Transverse colon (tissue), 4 donors: ENCODE measurements around the gene C10orf71. TPM values are rescaled to one million over a fixed set of nuclear protein-coding genes. Genes with fewer than 3 reads are reported as not detected.

ENCODE experiments used
- DNase-seq: peaks from one replicate; pipeline ENCODE4 v3.0.0-alpha.2; 2019
- H3K27ac ChIP-seq, 4 donors: fragments of 200-600 bp; sonication (generic); 2 replicates each; pipeline ENCODE4 v1.5.1; 2016 to 2018; ENCODE audit warnings: inconsistent platforms in 4 of 4
- H3K27me3 ChIP-seq: fragments of 200-600 bp; sonication (generic); 2 replicates; pipeline ENCODE4 v1.5.1; 2017; ENCODE audit warnings: inconsistent platforms
- H3K36me3 ChIP-seq, 4 donors: fragments of 200-600 bp; sonication (generic); 2 replicates each; pipeline ENCODE4 v1.5.1; 2017 to 2019; ENCODE audit warnings: inconsistent platforms in 4 of 4
- H3K4me1 ChIP-seq, 4 donors: fragments of 200-600 bp; sonication (generic); 2 replicates each; pipeline ENCODE4 v1.5.1; 2017 to 2020; ENCODE audit warnings: inconsistent platforms in 4 of 4
- H3K4me3 ChIP-seq, 4 donors: fragments of 200-600 bp; sonication (generic); 1 replicate in 1 of 4; 2 replicates in 3 of 4; pipeline versions ENCODE4 v1.5.1 to v1.6.1; 2017 to 2019; ENCODE audit warnings: inconsistent platforms in 4 of 4
- H3K9me3 ChIP-seq, 2 donors: fragments of 200-600 bp; sonication (generic); 2 replicates each; pipeline ENCODE4 v1.5.1; 2017 to 2019; ENCODE audit warnings: inconsistent platforms in 2 of 2
- CTCF ChIP-seq, 5 experiments: fragments of 200-600 bp in 3 of 5; fragments of 450-650 bp in 2 of 5; sonication (generic) in 3 of 5; IDR thresholded peaks; 1 replicate in 2 of 5; 2 replicates in 3 of 5; pipeline ENCODE4 v1.5.1; 2016 to 2017; ENCODE audit warnings: antibody characterized with exemption in 5 of 5, inconsistent platforms in 3 of 5, mild to moderate bottlenecking in 2 of 5, moderate library complexity in 1 of 5
- EP300 ChIP-seq: sonication (generic); formaldehyde crosslinking; IDR thresholded peaks from one replicate; pipeline ENCODE4 v1.6.1; 2017; ENCODE audit warnings: antibody characterized with exemption, low read depth
- POLR2A ChIP-seq: fragments of 450-650 bp; IDR thresholded peaks from one replicate; pipeline ENCODE4 v1.6.1; 2016; ENCODE audit warnings: antibody characterized with exemption, mild to moderate bottlenecking, moderate library complexity
- POLR2AphosphoS5 ChIP-seq, 3 donors: sonication (generic); formaldehyde crosslinking; IDR thresholded peaks; one replicate each; pipeline ENCODE4 v1.6.1; 2016; ENCODE audit warnings: antibody characterized with exemption in 3 of 3
- WGBS, 2 donors: methylation state at CpG; one replicate each; pipeline ENCODE4 v1.1.5; 2018; ENCODE audit warnings: low coverage in 1 of 2; 5-methylcytosine and 5-hydroxymethylcytosine counted together
- in situ Hi-C, 4 donors: fragments of 200-750 bp; cut with MboI; loops; one replicate each; pipeline versions ENCODE4 v1.15.0 to v1.15.1; 2017; ENCODE audit warnings: low sequenced_read_pairs in 3 of 4, low pct_ligation_motif_present in 1 of 4, low pct_unique_long_range_greater_than_20kb in 1 of 4
- intact Hi-C: fragments of 100-400 bp; cut with DNase I; formaldehyde crosslinking; loops from one replicate; pipeline ENCODE4 v1.15.1; 2023; ENCODE audit warnings: low total_unique reads
- total RNA-seq, 4 donors: library from RNA; depleted of rRNA; stranded (reverse); fragments of >200 nt; gene quantifications; one replicate each; pipeline ENCODE4 v1.1.0, GENCODE V29; 2016

C10orf71 gene
- total RNA-seq, 4 donors from 2014 or later: under 0.01 TPM; not detected in 3

- intact Hi-C loops: no loop called here
- DNase-seq: no peak
- TF ChIP-seq EP300: no peak
- TF ChIP-seq POLR2AphosphoS5 (IDR thresholded peaks at IDR 0.05): no peak
- no peak for TF ChIP-seq POLR2A
- no peak for TF ChIP-seq CTCF (IDR thresholded peaks at IDR 0.05)
- no peak overlapping the region for H3K27ac ChIP-seq
- in situ Hi-C loops: no loop called here
- H3K4me1 ChIP-seq: no peaks in the 10 kb centered on the region
- no peaks in the 10 kb centered on the region for H3K9me3 ChIP-seq
- 72 to 78% methylated on average over 5 of the region's 5 CpGs for WGBS, 2 donors
- H3K36me3 ChIP-seq: no peaks in the 10 kb centered on the region
- H3K4me3 ChIP-seq: no peak overlapping the region
- no peaks in the 10 kb centered on the region for H3K27me3 ChIP-seq
These were observed 65.1 kb downstream of the C10orf71 start for GRCh38 chr10:49364051-49364450.

- WGBS, 2 donors: 89 to 93% methylated on average over 3 to 8 of the region's 8 CpGs
- TF ChIP-seq CTCF (IDR thresholded peaks at IDR 0.05) (no peak), EP300 (no peak), POLR2AphosphoS5 (IDR thresholded peaks at IDR 0.05) (no peak), POLR2A (no peak)
- no peak overlapping the region for H3K4me3 ChIP-seq
- DNase-seq: no peak
- no peaks in the 10 kb centered on the region for H3K4me1 ChIP-seq
- no peaks in the 10 kb centered on the region for H3K36me3 ChIP-seq
- H3K27me3 ChIP-seq: no peaks in the 10 kb centered on the region
- in situ Hi-C loops (no loop called here), intact Hi-C loops (no loop called here)
- H3K9me3 ChIP-seq: no peaks in the 10 kb centered on the region
- H3K27ac ChIP-seq: no peak overlapping the region
These were observed 65.8 kb downstream of the C10orf71 start for GRCh38 chr10:49364747-49365146.

- Histone ChIP-seq H3K9me3 (no peaks in the 10 kb centered on the region), H3K27ac (no peak overlapping the region), H3K4me3 (no peak overlapping the region), H3K36me3 (no peaks in the 10 kb centered on the region), H3K27me3 (no peaks in the 10 kb centered on the region), H3K4me1 (no peaks in the 10 kb centered on the region)
- intact Hi-C loops: no loop called here
- DNase-seq: no peak
- in situ Hi-C loops: no loop called here
- TF ChIP-seq CTCF (IDR thresholded peaks at IDR 0.05): no peak
- no peak for TF ChIP-seq EP300
- no peak for TF ChIP-seq POLR2AphosphoS5 (IDR thresholded peaks at IDR 0.05)
- no peak for TF ChIP-seq POLR2A
- WGBS, 2 donors: 81 to 86% methylated on average over 3 of the region's 3 CpGs
These were observed 66.3 kb downstream of the C10orf71 start for GRCh38 chr10:49365275-49365674.

GRCh38 chr10:49365675-49366415 is 66.9 kb downstream of the C10orf71 start:
- in situ Hi-C loops: no loop called here
- DNase-seq: no peak

More at GRCh38 chr10:49365675-49366415, 66.9 kb downstream of the C10orf71 start:
- no peaks in the 10 kb centered on the region for H3K36me3 ChIP-seq
- no peaks in the 10 kb centered on the region for H3K27me3 ChIP-seq
- no peak overlapping the region for H3K27ac ChIP-seq
- H3K4me3 ChIP-seq: no peak overlapping the region
- WGBS, 2 donors: 79 to 100% methylated on average over 1 to 22 of the region's 23 CpGs
- no peaks in the 10 kb centered on the region for H3K4me1 ChIP-seq
- TF ChIP-seq POLR2A (no peak), POLR2AphosphoS5 (IDR thresholded peaks at IDR 0.05) (no peak), EP300 (no peak), CTCF (IDR thresholded peaks at IDR 0.05) (no peak)
- intact Hi-C loops: no loop called here
- H3K9me3 ChIP-seq: no peaks in the 10 kb centered on the region
